GM21423 (cell line): Measurements from ENCODE around the gene SLC25A3.

ENCODE experiments used
- ATAC-seq: cut with Tn5 transposase; IDR thresholded peaks from one replicate; pipeline ENCODE4 v1.9.1; 2021; ENCODE audit warnings: mild to moderate bottlenecking, moderate library complexity; ENCODE audit not compliant: unreplicated experiment

Gene SLC25A3

DNA sequence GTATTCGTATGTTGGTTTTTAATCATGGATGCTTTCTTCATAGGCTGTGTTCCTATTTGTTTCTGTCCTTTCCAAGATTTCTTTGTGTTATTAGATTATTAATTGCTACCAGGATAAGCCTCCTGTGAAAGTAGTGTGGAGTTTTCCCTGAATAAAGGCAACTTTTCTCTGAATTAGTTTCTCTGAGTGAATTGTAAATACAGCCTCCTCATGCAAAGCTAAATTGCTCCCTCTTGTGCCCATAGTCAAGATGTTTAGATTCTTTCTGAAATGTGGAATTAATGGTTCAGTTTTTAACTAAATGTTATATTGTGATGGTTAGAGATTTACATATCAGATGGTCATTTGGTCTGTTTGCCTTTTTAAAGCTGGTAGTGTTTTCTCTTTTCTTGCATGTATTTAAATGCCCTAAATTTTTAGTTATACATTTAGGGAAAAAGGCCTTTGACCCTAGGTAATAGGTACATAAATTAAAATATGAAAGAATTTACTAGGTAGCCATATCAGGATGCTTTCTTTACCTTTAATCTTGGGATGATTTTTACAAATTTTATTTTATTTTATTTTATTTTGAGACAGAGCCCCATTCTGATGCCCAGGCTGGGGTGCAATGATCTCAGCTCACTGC is 60.5 kb downstream of the SLC25A3 start:
- ATAC-seq: no peak
